Keratinocyte (primary cell): ENCODE results near the gene DSCAM. TPM values are rescaled to one million over a fixed set of nuclear protein-coding genes. Genes with fewer than 3 reads are reported as not detected.

Source experiments
- DNase-seq: peaks from one replicate; pipeline ENCODE4 v3.0.0-alpha.2; 2011; ENCODE audit warnings: low read depth, missing footprints, low spot score
- FAIRE-seq: peaks from 2 replicates; lab custom pipeline; 2011; peaks lifted over from hg19 to GRCh38; lab: Jason Lieb, UNC
- H2AFZ ChIP-seq: 2 replicates; pipeline ENCODE4 v1.6.0; 2012; ENCODE audit warnings: low read length, control low read depth, inconsistent platforms; ENCODE audit not compliant: control insufficient read depth
- H3K27ac ChIP-seq: 2 replicates; pipeline ENCODE4 v1.5.1; 2011; ENCODE audit warnings: low read length; ENCODE audit not compliant: control insufficient read depth, insufficient read depth
- H3K27me3 ChIP-seq: 3 replicates; pipeline ENCODE4 v1.6.0; 2011; ENCODE audit warnings: low read length; ENCODE audit not compliant: control insufficient read depth, insufficient read depth; ENCODE audit errors: extremely low read depth
- H3K36me3 ChIP-seq, 2 experiments: 2 replicates in 1 of 2; 3 replicates in 1 of 2; pipeline ENCODE4 v1.5.1; 2011; ENCODE audit warnings: low read length in 2 of 2, mild to moderate bottlenecking in 1 of 2; ENCODE audit not compliant: control insufficient read depth in 2 of 2, insufficient read depth in 2 of 2; ENCODE audit errors: extremely low read depth in 1 of 2
- H3K4me1 ChIP-seq: 3 replicates; pipeline ENCODE4 v1.5.1; 2011; ENCODE audit warnings: low read length; ENCODE audit not compliant: control insufficient read depth, insufficient read depth; ENCODE audit errors: extremely low read depth
- H3K4me2 ChIP-seq: 3 replicates; pipeline ENCODE4 v1.6.0; 2011; ENCODE audit warnings: low read depth, low read length; ENCODE audit not compliant: control insufficient read depth, insufficient read depth; ENCODE audit errors: extremely low read depth
- H3K4me3 ChIP-seq, 3 experiments: fragments of 200-600 bp in 1 of 3; sonication (generic) in 1 of 3; 2 replicates in 2 of 3; 3 replicates in 1 of 3; pipeline ENCODE4 v1.5.1; 2011 to 2016; ENCODE audit warnings: low read length in 3 of 3, mild to moderate bottlenecking in 3 of 3, control low read depth in 2 of 3, inconsistent platforms in 1 of 3, low read depth in 1 of 3, mixed read lengths in 1 of 3, mixed run types in 1 of 3, moderate library complexity in 1 of 3; ENCODE audit not compliant: control insufficient read depth in 2 of 3, insufficient read depth in 2 of 3; ENCODE audit errors: extremely low read depth in 1 of 3
- H3K79me2 ChIP-seq: 2 replicates; pipeline ENCODE4 v1.6.0; 2012; ENCODE audit warnings: low read length; ENCODE audit not compliant: control insufficient read depth, insufficient read depth
- H3K9ac ChIP-seq: 3 replicates; pipeline ENCODE4 v1.6.0; 2011; ENCODE audit warnings: low read length; ENCODE audit not compliant: control insufficient read depth, insufficient read depth; ENCODE audit errors: extremely low read depth
- H3K9me1 ChIP-seq: 3 replicates; pipeline ENCODE4 v1.6.0; 2011; ENCODE audit warnings: low read length; ENCODE audit not compliant: control insufficient read depth, insufficient read depth; ENCODE audit errors: extremely low read depth
- H3K9me3 ChIP-seq: 2 replicates; pipeline ENCODE4 v1.5.1; 2012; ENCODE audit warnings: low read depth, low read length; ENCODE audit not compliant: control insufficient read depth
- H4K20me1 ChIP-seq: 3 replicates; pipeline ENCODE4 v1.6.0; 2011; ENCODE audit warnings: low read length; ENCODE audit not compliant: control insufficient read depth, insufficient read depth; ENCODE audit errors: extremely low read depth
- EZH2 ChIP-seq: IDR thresholded peaks from one replicate; pipeline ENCODE4 v1.6.1; 2012; ENCODE audit warnings: inconsistent platforms, mild to moderate bottlenecking, low read length, moderate library complexity
- dilution Hi-C: fragments of 300-500 bp; cut with MboI; formaldehyde crosslinking; loops from one replicate; pipeline ENCODE4 v1.7.0; 2020; ENCODE audit warnings: low sequenced_read_pairs; ENCODE audit not compliant: extremely low pct_ligation_motif_present
- polyA plus RNA-seq, 5 experiments: library from polyadenylated mRNA; depleted of rRNA in 3 of 5; stranded (reverse) in 3 of 5; stranded (forward) in 1 of 5; unstranded in 1 of 5; fragments of >200 nt; gene quantifications; 1 replicate in 1 of 5; 2 replicates in 3 of 5; 3 replicates in 1 of 5; pipeline versions ENCODE4 v1.2.1 to v1.2.3, GENCODE V29; 2011 to 2012; ENCODE audit warnings: missing spikeins in 2 of 5, low read depth in 1 of 5, low replicate concordance in 1 of 5
- TF ChIP-seq, protein P1 (sequence below), 3 experiments: IDR thresholded peaks in 1 of 3; conservative IDR thresholded peaks in 1 of 3; optimal IDR thresholded peaks in 1 of 3; 2 replicates in 2 of 3; 3 replicates in 1 of 3; pipeline versions ENCODE3 to v1.5.1; 2011; ENCODE audit warnings: low read length in 3 of 3, mild to moderate bottlenecking in 3 of 3, moderate library complexity in 2 of 3, control low read depth in 1 of 3, inconsistent platforms in 1 of 3; ENCODE audit not compliant: insufficient read depth in 2 of 3; ENCODE audit errors: extremely low read depth in 1 of 3

Gene DSCAM
- polyA plus RNA-seq, 1 donor (not counting 4 experiments of a cell fraction or from before 2014, with no cell fraction given), result 2.1 TPM

DNA sequence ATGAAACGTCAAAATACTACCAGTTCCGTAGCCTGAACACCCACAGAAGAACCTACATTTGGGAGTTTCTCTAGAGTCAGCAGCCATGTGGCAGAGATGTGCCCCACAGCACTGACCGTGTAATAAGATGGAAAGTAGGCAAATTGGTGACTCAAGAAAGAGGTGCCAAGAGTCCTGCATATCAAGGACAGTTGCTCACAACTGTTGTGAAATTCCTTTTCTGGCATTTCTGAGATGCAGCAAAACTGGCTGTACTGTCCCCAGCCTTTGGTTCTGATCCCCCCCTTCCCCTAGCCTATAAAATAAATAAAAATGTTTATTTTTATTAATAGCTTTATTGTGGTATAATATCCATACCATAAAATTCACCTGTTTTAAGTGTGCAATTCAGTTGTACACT, 655.8 kb downstream of the DSCAM start:
- H3K36me3 ChIP-seq, result no peaks in the 10 kb centered on the region
- DNase-seq (no peak), FAIRE-seq (no peak)
- H3K79me2 ChIP-seq, result no peaks in the 10 kb centered on the region
- dilution Hi-C loops, result no loop called here
- no peak overlapping the region for H3K4me3 ChIP-seq
- H4K20me1 ChIP-seq, result no peaks in the 10 kb centered on the region
- no peaks in the 10 kb centered on the region for H3K9me3 ChIP-seq
- no peak overlapping the region for H3K4me2 ChIP-seq
- TF ChIP-seq, protein P1, sequence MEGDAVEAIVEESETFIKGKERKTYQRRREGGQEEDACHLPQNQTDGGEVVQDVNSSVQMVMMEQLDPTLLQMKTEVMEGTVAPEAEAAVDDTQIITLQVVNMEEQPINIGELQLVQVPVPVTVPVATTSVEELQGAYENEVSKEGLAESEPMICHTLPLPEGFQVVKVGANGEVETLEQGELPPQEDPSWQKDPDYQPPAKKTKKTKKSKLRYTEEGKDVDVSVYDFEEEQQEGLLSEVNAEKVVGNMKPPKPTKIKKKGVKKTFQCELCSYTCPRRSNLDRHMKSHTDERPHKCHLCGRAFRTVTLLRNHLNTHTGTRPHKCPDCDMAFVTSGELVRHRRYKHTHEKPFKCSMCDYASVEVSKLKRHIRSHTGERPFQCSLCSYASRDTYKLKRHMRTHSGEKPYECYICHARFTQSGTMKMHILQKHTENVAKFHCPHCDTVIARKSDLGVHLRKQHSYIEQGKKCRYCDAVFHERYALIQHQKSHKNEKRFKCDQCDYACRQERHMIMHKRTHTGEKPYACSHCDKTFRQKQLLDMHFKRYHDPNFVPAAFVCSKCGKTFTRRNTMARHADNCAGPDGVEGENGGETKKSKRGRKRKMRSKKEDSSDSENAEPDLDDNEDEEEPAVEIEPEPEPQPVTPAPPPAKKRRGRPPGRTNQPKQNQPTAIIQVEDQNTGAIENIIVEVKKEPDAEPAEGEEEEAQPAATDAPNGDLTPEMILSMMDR (optimal IDR thresholded peaks at IDR 0.05 in 1 of 3, IDR thresholded peaks at IDR 0.05 in 1 of 3, conservative IDR thresholded peaks at IDR 0.05 in 1 of 3; ENCODE audit: extremely low read depth in 1 of 3, insufficient read depth in 2 of 3, low read length in 3 of 3), result no peak
- TF ChIP-seq EZH2, result no peak
- H3K27me3 ChIP-seq, result no peaks in the 10 kb centered on the region
- no peak overlapping the region for H3K9ac ChIP-seq
- no peaks in the 10 kb centered on the region for H3K4me1 ChIP-seq
- no peaks in the 10 kb centered on the region for H3K9me1 ChIP-seq
- no peak overlapping the region for H3K27ac ChIP-seq
- H2AFZ ChIP-seq, result no peak overlapping the region

DNA sequence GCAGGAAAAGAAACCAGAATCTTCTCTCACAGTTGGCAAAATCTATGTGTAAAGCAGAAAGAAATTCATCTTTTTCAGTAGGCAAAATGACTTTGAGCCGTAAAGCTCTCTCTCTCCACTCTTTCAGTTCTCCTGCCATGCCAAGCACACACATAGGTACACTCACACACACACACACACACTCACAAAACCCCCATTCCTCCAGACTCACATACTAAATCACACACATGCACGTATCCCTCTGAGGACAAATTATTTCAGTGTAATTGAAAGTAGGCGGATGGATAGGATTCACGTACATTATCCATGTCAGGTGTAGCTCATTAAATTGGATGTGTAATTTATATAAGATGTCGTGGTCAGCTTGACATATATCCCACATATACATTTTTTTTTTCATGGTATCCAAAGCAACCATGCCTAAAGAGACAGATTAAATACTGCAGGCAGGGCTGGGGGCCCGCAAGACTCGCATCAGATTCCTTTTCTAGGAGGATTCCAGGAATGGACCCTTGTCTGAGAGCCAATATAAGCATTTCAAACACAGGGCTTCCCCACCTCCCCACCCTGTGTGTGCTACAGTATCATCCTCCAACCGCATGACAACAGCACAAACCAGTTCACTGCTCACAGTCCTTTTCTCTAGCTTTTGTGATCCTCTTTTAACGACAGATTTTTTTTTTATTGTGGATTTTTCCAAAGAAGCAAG, 658.9 kb downstream of the DSCAM start:
- no peaks in the 10 kb centered on the region for H3K4me1 ChIP-seq
- FAIRE-seq (no peak), DNase-seq (no peak)
- no peaks in the 10 kb centered on the region for H3K9me3 ChIP-seq
- dilution Hi-C loops, result no loop called here
- H3K4me3 ChIP-seq, result no peak overlapping the region
- no peak overlapping the region for H3K4me2 ChIP-seq
- H3K9ac ChIP-seq, result no peak overlapping the region
- no peaks in the 10 kb centered on the region for H3K79me2 ChIP-seq
- TF ChIP-seq, protein P1 (optimal IDR thresholded peaks at IDR 0.05 in 1 of 3, IDR thresholded peaks at IDR 0.05 in 1 of 3, conservative IDR thresholded peaks at IDR 0.05 in 1 of 3; ENCODE audit: extremely low read depth in 1 of 3, insufficient read depth in 2 of 3, low read length in 3 of 3), result no peak
- H2AFZ ChIP-seq, result no peak overlapping the region
- H3K9me1 ChIP-seq, result no peaks in the 10 kb centered on the region
- H3K27me3 ChIP-seq, result no peaks in the 10 kb centered on the region
- H3K27ac ChIP-seq, result no peak overlapping the region
- no peaks in the 10 kb centered on the region for H3K36me3 ChIP-seq
- no peaks in the 10 kb centered on the region for H4K20me1 ChIP-seq
